ENCODE data around the gene SLC2A13.

DNA sequence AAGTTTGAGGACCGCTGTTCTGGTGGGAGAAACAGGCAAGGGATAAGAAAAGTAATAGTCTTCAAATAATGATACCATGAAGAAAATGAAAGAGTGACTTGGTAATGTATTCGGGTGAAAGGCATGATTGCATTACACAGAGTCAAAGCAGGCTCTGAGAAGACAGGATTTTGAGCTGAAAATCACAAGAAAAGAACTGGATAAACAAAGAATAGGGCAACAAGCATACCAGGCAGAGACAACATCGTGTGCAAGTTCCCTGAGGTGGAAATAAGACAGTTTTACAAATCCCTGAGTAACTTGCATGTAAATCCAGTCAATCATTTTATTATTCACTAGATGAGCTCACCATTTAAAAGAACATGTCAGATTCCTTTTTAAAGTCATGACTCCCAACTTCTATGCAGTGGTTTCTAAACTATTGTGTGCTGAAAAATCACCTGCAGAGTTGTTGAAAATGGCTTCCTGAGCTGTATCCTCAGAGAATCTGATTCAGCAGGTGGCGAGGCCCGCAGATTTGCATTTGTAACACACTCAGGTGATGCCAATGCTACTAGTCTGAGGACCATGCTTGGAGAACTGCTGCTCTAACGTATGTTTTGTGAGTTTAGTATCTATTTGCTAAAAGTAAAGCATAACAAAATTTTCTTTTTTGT is 353.3 kb downstream of the SLC2A13 start:
- TF ChIP-seq CTCF (IDR thresholded peaks at IDR 0.05; ENCODE audit: low read depth, low read length, missing input control) = no peak
- TF ChIP-seq GABPA (IDR thresholded peaks at IDR 0.05 in 1 of 2, conservative IDR thresholded peaks at IDR 0.05 in 1 of 2) = no peak
- TF ChIP-seq, protein P1, sequence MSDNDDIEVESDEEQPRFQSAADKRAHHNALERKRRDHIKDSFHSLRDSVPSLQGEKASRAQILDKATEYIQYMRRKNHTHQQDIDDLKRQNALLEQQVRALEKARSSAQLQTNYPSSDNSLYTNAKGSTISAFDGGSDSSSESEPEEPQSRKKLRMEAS (IDR thresholded peaks at IDR 0.05) = no peak
- no peak for TF ChIP-seq YY1 (IDR thresholded peaks at IDR 0.05)
- no peak for TF ChIP-seq FOXA1 (IDR thresholded peaks at IDR 0.05)
- TF ChIP-seq ATF3 (IDR thresholded peaks at IDR 0.05) = no peak
- no peak for TF ChIP-seq EGR1 (IDR thresholded peaks at IDR 0.05; ENCODE audit: low read depth in 2 of 2)
- no peak for TF ChIP-seq RAD21 (IDR thresholded peaks at IDR 0.05)
- TF ChIP-seq JUND (IDR thresholded peaks at IDR 0.05) = no peak
- no peak for TF ChIP-seq TAF1 (conservative IDR thresholded peaks at IDR 0.05)
- TF ChIP-seq SP1 (IDR thresholded peaks at IDR 0.05) = no peak
- TF ChIP-seq, protein P2, sequence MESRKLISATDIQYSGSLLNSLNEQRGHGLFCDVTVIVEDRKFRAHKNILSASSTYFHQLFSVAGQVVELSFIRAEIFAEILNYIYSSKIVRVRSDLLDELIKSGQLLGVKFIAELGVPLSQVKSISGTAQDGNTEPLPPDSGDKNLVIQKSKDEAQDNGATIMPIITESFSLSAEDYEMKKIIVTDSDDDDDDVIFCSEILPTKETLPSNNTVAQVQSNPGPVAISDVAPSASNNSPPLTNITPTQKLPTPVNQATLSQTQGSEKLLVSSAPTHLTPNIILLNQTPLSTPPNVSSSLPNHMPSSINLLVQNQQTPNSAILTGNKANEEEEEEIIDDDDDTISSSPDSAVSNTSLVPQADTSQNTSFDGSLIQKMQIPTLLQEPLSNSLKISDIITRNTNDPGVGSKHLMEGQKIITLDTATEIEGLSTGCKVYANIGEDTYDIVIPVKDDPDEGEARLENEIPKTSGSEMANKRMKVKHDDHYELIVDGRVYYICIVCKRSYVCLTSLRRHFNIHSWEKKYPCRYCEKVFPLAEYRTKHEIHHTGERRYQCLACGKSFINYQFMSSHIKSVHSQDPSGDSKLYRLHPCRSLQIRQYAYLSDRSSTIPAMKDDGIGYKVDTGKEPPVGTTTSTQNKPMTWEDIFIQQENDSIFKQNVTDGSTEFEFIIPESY (IDR thresholded peaks at IDR 0.05) = no peak
- TF ChIP-seq REST (IDR thresholded peaks at IDR 0.05) = no peak
- TF ChIP-seq HNF4A (conservative IDR thresholded peaks at IDR 0.05) = no peak
